ES-I3 (cell line): ENCODE measurements around the gene SLC25A1.
"Not testable (repeated sequence)": the region's sequence is repeated elsewhere in the genome, so short reads cannot be mapped to it uniquely, and the experiment has no call there.

Source experiments
- H3K36me3 ChIP-seq: 2 replicates; pipeline ENCODE4 v1.6.1; 2013; ENCODE audit warnings: mild to moderate bottlenecking, low read length, control low read depth, moderate library complexity; ENCODE audit not compliant: insufficient read depth
- H3K4me1 ChIP-seq: 2 replicates; pipeline ENCODE4 v1.6.1; 2013; ENCODE audit warnings: mild to moderate bottlenecking, control low read depth, low read length; ENCODE audit not compliant: insufficient read depth
- H3K9ac ChIP-seq: 2 replicates; pipeline ENCODE4 v1.6.1; 2013; ENCODE audit warnings: low read depth, mild to moderate bottlenecking, low read length, moderate library complexity
- H3K9me3 ChIP-seq: 2 replicates; pipeline ENCODE4 v1.6.1; 2013; ENCODE audit warnings: mild to moderate bottlenecking, low read length, moderate library complexity; ENCODE audit not compliant: control insufficient read depth, insufficient read depth

SLC25A1 gene

DNA sequence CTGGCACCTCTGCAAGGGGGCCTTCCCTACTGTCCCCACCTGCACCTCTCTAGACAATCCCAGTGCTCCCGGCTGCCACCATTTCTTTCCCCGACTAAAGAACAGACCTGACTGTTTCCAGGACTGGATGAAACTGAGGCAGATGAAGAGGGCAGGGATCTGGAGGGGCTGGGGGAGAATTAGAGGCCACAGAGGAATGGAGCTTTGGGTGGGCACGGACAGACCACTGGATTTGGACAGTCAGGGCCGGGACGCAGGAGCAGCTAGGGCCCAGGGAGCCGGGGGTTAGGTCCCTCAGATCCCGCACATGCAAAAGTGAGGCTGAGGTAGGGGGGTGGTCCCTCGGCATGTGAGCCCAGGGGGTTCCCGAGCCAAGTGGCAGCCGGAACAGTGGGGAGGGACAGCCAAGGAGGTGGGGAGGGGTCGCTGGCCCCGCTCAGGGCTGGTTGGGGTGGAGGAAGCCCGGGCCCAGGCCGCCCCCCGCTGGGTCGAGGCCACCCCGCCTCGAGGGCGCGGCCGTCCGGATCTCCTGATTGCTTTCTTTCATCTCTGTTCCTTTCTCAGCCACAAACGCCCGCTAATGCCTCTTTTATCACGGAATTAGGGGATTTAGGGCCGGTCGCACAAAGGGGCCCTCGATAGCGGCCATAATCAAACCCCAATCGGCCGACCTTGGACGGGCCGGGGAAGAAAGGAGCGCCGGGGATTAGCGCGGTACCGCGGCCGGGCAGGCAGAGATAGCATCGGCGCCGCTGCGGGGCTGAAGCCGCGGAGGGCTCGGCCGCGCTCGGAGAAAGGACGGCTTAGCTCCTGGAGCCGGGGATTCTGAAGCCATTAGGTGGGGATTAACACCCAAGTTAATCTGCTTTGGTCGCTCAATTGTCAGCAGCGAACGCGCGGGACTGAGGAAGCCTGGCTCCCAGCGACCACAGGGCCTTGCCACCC lies 9.3 kb downstream of the SLC25A1 start:
- peak overlapping the region; percentile 51; the same call in 1 of the 2 replicates for H3K9ac ChIP-seq

DNA sequence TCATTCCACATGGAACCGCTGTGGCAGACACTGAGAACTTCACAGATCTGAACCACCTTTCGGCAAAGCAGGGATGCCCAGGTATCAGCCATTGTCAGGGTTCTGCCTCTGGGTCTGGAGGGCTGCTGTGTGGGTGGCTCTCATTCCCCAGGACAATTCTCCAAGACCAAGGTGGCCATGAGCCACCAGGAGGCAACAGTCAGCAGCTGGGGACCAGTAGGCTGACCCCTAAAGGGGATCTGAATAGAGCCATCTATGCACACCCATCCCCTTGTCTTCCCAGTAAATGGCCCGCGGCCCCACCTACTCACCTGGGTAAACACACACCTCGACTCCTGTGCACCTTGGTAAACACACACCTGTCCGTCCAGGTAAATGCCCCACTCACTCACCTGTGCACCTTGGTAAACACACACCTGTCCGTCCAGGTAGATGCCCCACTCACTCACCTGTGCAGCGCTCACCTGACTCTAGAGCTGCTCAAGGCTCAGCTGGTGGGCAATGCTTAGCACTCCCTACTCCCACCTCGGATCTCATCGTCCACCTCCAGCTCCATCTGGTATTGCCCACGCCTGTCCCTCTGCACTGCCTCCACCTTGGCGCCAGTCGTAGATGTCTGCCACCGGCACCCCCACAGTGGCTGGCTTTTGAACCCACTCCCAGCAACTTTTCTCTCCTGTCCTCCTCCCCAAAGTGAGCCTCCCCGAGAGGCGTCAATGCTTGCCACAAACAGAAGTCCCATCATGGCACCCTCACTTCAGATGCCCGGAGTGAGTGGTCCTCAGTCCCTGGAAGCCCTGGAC lies 10.2 kb downstream of the SLC25A1 start:
- H3K36me3 ChIP-seq: no peaks in the 10 kb centered on the region
- peaks cover 5% of the 10 kb centered on the region; the same call in 1 of the 2 replicates for H3K4me1 ChIP-seq
- H3K9ac ChIP-seq: no peak overlapping the region
- H3K9me3 ChIP-seq: no peaks in the 10 kb centered on the region

More for the DNA sequence above, 9.3 kb downstream of the SLC25A1 start:
- H3K9me3 ChIP-seq: no peaks in the 10 kb centered on the region
- H3K36me3 ChIP-seq: no peaks in the 10 kb centered on the region
- H3K4me1 ChIP-seq: peaks cover 9% of the 10 kb centered on the region

DNA sequence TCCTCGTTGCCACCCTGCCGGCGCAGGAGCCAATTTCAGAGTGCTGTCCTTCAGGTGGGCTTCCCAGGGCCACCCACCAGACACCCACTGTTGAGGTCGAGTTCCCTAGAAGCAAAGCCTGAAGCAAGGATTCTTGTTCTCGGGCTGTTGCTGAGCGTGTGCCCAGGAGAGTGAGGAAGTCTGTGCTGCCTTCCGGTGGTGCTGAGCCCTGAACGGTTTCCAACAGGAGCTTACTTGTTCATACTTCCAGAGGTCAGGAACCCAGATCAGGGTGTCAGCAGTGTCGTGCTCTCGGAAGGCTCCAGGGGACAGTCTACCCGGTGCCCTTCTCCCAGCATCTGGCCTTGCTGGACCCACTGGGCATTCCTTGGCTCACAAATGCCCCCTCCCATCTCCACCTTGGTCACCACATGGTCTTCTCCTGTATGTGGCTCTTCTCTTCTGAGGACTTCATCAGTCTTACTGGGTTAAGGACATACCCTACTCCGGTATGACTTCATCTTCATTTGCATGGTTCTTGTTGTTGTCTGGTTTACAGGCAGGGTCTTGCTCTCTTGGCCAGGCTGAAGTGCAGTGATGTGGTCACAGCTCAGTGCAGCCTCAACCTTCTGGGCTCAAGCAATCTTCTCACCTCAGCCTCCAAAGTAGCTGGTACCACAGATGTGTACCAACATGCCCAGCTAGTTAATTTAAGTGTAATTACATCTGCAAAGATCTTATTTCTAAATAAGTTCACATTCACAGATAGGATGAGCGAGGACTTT lies 11.2 kb downstream of the SLC25A1 start:
- Histone ChIP-seq H3K9ac (no peak overlapping the region), H3K9me3 (no peaks in the 10 kb centered on the region), H3K4me1 (no peaks in the 10 kb centered on the region), H3K36me3 (no peaks in the 10 kb centered on the region)

DNA sequence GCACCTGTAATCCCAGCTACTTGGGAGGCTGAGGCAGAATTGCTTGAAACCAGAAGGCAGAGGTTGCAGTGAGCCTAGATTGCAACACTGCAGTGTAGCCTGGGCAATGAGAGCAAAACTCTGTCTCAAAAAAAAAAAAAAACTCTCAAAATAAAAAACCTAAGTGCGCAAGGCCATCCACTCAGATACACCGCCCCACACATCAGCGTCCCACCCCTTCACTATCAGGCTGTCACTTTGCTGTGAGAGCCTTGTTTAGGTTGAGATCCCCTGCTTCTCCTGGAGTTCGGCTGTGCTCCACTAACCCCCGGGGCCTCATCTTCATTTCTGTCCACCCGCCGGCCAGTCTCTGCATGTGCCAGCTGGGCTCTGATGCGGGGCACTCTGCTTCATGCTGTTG lies 12.1 kb downstream of the SLC25A1 start:
- Histone ChIP-seq H3K4me1 (no peaks in the 10 kb centered on the region), H3K36me3 (no peaks in the 10 kb centered on the region), H3K9me3 (no peaks in the 10 kb centered on the region), H3K9ac (no peak overlapping the region)

DNA sequence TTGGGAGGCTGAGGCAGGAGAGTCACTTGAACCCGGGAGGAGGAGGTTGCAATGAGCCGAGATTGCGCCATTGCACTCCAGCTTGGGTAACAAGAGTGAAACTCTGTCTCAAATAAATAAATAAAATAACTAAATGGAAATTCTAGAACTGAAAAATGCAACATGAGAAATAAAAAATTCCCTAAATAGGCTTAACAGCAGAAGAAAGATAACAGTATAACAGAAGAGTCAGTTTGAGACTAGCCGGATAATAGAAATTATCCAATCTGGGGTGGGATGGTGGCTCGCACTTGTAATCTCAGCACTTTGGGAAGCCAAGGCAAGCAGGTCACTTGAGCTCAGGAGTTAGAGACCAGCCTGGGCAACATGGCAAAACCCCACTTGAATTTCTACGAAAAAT lies 14.1 kb downstream of the SLC25A1 start:
- Histone ChIP-seq H3K9ac (no peak overlapping the region), H3K36me3 (no peaks in the 10 kb centered on the region), H3K9me3 (no peaks in the 10 kb centered on the region), H3K4me1 (no peaks in the 10 kb centered on the region)

DNA sequence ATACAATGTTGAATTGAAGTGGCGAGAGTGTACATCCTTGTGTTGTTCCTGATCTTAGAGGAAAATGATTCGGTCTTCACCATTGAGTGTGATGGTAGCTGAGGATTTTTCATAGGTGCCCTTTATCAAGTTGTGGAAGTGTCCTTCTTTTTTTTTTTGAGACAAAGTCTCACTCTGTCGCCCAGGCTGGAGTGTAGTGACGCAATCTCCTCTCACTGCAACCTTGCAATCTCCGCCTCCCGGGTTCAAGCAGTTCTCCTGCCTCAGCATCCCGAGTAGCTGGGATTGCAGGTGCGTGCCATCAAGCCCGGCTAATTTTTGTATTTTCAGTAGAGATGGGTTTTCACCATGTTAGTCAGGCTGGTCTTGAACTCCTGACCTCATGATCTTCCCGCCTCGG lies 19.9 kb downstream of the SLC25A1 start:
- not testable (repeated sequence) for H3K36me3 ChIP-seq, H3K9ac ChIP-seq, H3K4me1 ChIP-seq, H3K9me3 ChIP-seq

DNA sequence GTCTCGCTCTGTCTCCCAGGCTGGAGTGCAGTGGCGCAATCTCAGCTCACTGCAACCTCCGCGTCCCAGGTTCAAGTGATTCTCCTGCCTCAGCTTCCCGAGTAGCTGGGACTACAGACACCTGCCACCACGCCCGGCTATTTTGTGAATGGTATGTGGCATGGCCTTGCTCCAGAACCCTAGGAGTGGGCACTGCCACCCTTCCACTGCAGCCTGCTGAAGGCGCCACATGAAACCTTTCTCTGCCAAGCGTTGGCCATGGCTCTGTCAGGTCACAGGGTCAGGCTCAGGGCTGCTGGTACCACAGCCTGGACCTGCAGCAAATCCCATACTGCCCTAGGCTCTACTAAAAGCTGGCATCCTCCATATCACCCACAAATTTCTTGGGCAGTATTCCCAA lies 22.4 kb downstream of the SLC25A1 start:
- H3K9me3 ChIP-seq, H3K9ac ChIP-seq, H3K4me1 ChIP-seq, H3K36me3 ChIP-seq: not testable (repeated sequence)

DNA sequence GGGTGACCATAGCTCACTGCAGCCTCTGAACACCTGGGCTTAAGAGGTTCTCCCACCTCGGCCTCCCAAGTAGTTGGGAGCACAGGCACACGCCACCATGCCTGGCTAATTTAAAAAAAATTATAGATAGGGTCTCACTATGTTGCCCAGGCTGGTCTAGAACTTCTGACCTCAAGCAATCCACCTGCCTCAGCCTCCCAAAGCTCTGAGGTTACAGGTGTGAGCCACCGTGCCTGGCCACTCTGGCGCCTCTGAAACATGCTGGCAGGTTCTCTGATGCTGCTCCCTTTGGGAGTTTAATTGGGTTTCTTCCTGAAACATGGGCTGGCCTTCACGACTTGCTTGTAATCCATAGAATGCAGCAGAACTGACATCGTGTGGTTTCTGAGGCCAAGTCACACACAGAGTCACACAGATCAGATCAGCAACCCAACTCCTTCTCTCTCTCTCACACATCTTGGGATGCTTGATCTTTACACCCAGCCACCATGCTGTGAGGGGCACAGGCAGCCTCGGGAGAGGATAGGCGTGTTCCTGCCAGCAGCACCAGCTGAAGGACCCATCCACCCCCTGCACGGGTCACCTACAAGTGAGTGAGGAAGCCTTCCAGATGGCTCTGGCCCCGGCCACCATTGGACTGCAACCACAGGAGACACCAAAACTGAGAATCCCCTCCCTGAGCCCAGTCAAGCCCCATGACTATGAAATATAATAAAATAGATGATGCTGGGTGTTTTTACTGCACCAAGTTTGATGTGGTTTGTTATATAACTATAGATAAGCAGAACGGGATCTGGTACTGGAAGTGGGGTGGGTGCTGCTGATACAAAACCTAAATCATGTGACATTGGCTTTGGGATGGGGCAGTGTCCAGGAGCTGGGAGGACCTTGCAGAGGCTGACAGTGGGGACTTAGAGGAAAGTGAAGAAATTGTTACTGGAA lies 25.3 kb downstream of the SLC25A1 start:
- H3K9ac ChIP-seq: no peak overlapping the region
- H3K4me1 ChIP-seq: no peaks in the 10 kb centered on the region
- H3K36me3 ChIP-seq: no peaks in the 10 kb centered on the region
- no peaks in the 10 kb centered on the region for H3K9me3 ChIP-seq

DNA sequence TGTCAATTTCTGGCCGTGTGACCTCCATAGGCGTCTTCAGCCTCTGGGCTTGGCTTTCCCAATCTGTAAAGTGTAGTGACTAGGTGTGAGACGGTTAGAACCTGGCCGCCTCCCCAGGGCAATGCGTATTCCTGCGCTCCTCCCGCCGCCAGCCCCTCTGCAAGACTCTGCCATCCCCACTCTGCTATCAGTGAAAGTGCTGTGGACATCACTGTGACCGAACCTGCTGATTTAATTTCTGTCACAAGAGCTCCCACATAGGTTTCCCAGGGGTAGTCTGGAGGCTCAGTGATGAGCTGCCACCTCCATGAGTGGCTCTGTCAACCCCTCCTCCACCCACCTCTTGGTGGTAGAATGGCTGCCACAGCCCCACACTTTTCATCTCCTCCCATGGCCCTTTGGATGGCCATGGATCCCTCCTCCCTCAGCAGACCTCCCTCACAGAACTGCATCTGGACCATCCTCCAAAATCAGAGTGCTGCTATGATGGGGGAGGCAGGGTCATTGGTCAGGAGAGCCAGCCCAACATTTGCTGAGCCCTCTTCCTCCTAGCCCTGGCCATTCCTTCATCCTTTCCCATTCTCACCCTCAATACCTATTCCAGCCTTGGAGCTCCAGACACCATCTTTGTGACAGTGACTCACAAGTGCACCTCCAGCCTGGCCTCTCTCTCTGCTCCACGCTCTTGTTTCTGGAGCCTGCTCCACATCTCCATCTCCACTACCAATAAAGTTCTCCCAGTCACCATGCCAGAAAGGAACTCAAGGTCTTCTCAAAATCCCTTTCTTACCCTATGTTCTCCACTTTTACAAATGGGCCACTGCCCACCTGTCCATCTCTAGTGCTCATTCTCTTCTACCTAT lies 27.0 kb downstream of the SLC25A1 start:
- 0 out of 2 replicates have a peak overlapping the region, but pooled peaks have one; percentile 25 for H3K9ac ChIP-seq
- H3K9me3 ChIP-seq: no peaks in the 10 kb centered on the region
- no peaks in the 10 kb centered on the region; the same call in 1 of the 2 replicates for H3K4me1 ChIP-seq
- no peaks in the 10 kb centered on the region for H3K36me3 ChIP-seq

DNA sequence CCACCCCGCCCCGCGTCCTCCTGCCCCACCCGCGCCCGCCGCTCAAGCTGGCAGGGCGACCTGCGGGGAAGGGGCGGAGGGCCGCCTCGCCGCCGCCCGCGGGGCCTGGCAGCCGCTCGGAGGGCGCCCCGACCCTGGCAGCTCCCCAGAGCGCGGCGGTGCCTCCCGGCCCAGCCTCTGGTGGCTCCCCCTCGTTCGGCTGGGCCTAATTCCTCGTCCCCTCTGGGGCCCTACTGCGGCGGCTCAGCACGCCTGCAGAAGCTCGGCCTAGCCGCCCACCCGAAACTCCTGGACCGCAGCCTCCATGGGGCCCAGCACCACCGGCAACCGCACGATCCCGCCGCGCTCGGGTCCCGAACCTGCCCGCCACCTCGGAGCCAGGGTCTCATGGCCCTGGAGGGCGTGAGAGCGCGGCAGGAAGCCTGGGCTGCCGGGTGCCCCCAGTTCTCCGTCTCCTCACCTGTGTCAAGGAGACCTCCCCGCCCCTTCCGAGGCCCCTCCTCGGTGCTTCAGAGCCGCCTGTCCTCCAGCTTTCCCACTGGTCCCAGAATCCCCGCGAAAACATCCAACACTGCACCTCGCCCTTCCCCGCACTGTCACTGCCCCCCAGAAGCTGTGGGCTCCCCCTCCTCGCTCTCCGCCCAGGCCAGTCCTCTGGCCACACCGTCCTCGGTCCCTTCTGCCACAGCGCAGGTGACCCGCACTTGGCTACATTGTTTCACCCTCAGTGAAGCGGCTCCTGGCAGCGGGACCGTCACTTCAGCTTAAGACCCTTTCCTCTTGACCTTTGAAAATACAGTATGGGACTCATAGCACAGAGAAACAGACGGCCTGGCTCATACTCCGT lies 27.8 kb downstream of the SLC25A1 start:
- H3K4me1 ChIP-seq: no peaks in the 10 kb centered on the region; the same call in 1 of the 2 replicates
- H3K36me3 ChIP-seq: no peaks in the 10 kb centered on the region
- no peaks in the 10 kb centered on the region for H3K9me3 ChIP-seq
- H3K9ac ChIP-seq: peak overlapping the region; percentile 25; the same call in 1 of the 2 replicates

DNA sequence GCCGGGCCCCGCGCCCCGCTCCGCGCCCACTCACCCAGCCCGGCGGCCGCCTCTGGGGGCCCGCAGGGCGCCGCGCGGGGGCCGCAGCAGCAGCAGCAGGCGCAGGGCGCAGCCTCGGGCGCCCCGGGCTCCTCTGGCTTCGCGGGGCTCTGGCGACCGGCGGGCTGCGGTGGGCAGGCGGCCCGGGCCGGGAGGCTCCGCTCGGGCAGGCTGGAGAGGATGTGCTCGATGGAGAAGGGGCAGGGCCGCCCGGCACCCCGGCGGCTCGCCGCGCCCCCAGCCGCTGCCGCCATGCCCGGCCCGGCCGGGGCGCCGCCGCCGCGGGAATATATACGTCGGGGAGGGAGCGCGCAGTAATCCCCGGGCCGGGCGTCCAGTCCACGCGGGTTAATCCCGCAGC lies 28.5 kb downstream of the SLC25A1 start, which contains the start of gene GSC2:
Gene GSC2 (minus strand): TSS at position 302 of the 400 bp plus-strand sequence. CDS start 9 bp downstream, at position 293.
- H3K36me3 ChIP-seq: no peaks in the 10 kb centered on the region
- H3K9me3 ChIP-seq: no peaks in the 10 kb centered on the region
- H3K4me1 ChIP-seq: no peaks in the 10 kb centered on the region; the same call in 1 of the 2 replicates
- peak within 1 kb of the TSS; percentile 47 for H3K9ac ChIP-seq
